Measurements from ENCODE around the gene CYFIP1.

Gene CYFIP1

GRCh38 chr15:22861161-22861560 lies 119.0 kb downstream of the CYFIP1 start:
- DNase-seq = no peak

- no peak for DNase-seq
Observed at GRCh38 chr15:22856659-22857058, 123.5 kb downstream of the CYFIP1 start.

- DNase-seq = no peak
Observed at GRCh38 chr15:22855791-22856190, 124.4 kb downstream of the CYFIP1 start.

DNA sequence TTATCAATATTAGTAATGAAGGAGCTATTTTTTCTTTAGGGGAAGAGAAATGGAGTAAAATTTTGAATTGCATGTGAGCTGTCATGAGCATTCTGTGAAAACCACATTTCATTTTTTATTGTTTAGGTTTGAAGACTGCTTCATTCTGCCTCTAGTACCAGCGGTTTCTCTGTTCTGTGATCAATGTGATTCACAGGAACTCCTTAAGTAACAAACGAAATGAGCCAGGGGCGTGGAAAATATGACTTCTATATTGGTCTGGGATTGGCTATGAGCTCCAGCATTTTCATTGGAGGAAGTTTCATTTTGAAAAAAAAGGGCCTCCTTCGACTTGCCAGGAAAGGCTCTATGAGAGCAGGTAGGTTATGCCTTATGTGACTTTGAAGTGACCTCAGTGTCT lies 128.7 kb downstream of the CYFIP1 start:
- DNase-seq = no peak

GRCh38 chr15:22850055-22850454 lies 130.1 kb downstream of the CYFIP1 start:
- DNase-seq = no peak

DNA sequence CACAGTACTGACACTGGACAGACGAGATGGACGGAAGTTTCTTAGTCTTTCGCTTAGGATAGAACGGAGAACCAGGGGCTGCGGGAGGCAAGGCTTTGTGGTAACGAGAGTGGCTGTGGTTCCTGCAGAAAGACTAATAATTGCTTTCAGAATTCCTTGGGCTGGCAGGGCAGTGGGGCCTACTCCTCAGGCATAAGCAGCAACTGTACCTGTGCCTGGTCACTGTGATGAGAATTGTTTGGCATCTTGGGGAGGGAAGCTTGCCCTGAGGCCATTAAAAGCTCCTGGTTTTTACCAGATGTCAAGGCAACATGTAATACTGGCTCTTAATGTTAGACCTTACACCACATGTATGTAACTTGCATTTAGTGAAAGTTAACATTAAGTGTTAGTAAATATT lies 134.1 kb downstream of the CYFIP1 start:
- peak in 1 of 3 experiments; percentile 11 for DNase-seq

- peak in 1 of 3 experiments; percentile 45 for DNase-seq
Observed at GRCh38 chr15:22845289-22845900, 134.8 kb downstream of the CYFIP1 start.

DNA sequence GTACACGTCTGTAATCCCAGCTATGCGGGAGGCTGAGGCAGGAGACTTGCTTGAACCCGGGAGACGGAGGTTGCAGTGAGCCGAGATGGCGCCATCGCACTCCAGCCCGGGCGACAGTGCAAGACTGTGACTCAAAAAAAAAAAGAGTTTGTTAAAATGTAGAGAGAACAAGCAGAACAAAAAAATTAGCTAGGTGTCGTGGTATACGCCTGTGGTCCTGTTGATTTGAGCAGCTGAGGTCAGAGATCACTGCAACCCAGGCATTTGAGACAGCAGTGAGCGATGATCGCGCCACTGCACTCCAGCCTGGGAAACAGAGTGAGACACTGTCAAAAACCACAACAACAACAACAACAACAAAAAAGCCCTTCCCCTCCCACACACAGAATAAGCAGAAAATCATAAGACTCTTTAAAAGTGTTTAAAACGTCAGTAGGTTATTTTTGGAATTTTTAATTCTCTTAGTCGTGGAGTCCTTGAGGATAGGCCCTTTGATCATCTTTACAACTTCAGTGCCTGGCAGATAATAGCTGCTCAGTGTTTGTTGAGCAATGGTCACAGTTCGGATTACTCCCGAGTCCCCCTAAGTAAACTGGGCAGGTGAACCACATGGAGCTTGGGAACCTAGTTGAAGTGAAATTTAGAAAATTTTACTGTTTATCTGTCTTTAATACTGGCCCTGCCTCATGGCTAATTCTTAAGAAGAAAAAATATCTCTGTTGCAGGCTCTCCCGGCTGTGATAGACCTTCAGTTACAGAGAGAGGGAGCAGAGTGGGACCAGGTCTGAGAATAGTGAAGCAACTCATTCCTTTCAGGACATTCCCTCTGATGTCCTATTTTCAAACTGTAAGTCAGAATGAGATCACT lies 135.5 kb downstream of the CYFIP1 start:
- no peak for DNase-seq

GRCh38 chr15:22839046-22839695 lies 141.0 kb downstream of the CYFIP1 start:
- DNase-seq = no peak

DNA sequence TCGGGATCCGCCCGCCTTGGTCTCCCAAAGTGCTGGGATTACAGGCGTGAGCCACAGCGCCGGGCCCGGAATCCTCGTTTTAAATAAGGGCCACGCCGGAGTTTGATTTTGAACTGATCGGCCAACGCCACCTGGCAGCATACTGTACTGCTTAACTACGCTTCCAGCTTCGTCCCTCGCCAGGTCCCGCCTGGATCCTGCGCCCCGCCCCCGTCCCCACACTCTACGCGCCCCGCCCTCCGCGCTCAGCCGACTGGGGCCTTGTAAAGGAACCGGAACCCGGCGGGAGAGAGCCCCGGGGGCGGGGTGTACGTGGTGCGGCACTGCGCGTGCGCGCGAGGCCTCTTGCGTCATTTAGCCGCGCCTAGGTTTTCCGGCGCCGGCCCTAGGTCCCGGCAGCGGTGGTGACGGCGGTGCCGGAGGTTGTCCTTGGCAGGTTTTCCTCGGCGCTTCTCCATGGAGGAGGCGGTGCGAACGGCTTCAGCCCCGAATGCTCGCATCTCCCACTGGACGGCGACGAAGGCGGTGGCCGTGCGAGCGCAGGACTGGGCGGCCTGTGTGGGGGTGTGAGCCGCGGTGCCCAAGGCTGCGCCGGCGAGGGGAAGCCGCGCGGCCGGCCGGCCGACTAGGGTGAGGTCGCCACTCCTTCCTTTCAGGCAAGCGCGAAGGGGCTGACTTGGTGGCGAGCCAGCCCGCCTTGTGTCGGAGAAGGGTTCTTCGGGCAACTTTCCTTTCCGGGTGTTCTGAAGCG lies 141.7 kb downstream of the CYFIP1 start, which contains the start of gene NIPA2:
NIPA2 (plus strand) TSS at position 375 of the 751 bp plus-strand sequence. CDS start 13,066 bp downstream, outside the sequence.
- DNase-seq = peak; percentile 96 to 99 (median 99)

- peak in 1 of 3 experiments; percentile 14 for DNase-seq
Observed at GRCh38 chr15:22831473-22831872, 148.7 kb downstream of the CYFIP1 start.

- DNase-seq = no peak
Observed at GRCh38 chr15:22827125-22827524, 153.0 kb downstream of the CYFIP1 start.

- DNase-seq = no peak
Observed at GRCh38 chr15:22823495-22824128, 156.6 kb downstream of the CYFIP1 start.

- no peak for DNase-seq
Observed at GRCh38 chr15:22819651-22820050, 160.5 kb downstream of the CYFIP1 start.

Data from NCI-H1417 (cell line).